HG03060 (cell line): ENCODE measurements around the gene TMEFF1.

Experiments used
- ATAC-seq: cut with Tn5 transposase; IDR thresholded peaks from one replicate; pipeline ENCODE4 v1.9.1; 2021; ENCODE audit warnings: low read depth, moderate number of reproducible peaks; ENCODE audit not compliant: unreplicated experiment

The TMEFF1 gene

GRCh38 chr9:100567856-100568255 lies 94.9 kb downstream of the TMEFF1 start:
- ATAC-seq, result no peak

GRCh38 chr9:100573655-100574260 lies 100.8 kb downstream of the TMEFF1 start:
- no peak for ATAC-seq

- ATAC-seq, result no peak
Observed at GRCh38 chr9:100575006-100575405, 102.1 kb downstream of the TMEFF1 start.

GRCh38 chr9:100575765-100576386 lies 102.9 kb downstream of the TMEFF1 start:
- no peak for ATAC-seq

- no peak for ATAC-seq
Observed at GRCh38 chr9:100577776-100578448, 105.0 kb downstream of the TMEFF1 start, which contains the start of gene CAVIN4. Gene CAVIN4, plus strand, starts transcription at chr9:100578079. Its CDS starts 65 bp downstream, at chr9:100578144.

GRCh38 chr9:100578610-100579009 lies 105.7 kb downstream of the TMEFF1 start:
- ATAC-seq, result no peak

- ATAC-seq, result no peak
Observed at GRCh38 chr9:100579665-100580064, 106.7 kb downstream of the TMEFF1 start.

GRCh38 chr9:100580257-100580656 lies 107.3 kb downstream of the TMEFF1 start:
- ATAC-seq, result no peak

GRCh38 chr9:100581081-100581480 lies 108.1 kb downstream of the TMEFF1 start:
- ATAC-seq, result no peak

- no peak for ATAC-seq
Observed at GRCh38 chr9:100581661-100582060, 108.7 kb downstream of the TMEFF1 start.

- no peak for ATAC-seq
Observed at GRCh38 chr9:100583014-100583802, 110.3 kb downstream of the TMEFF1 start.

GRCh38 chr9:100584951-100585350 lies 112.0 kb downstream of the TMEFF1 start:
- no peak for ATAC-seq

- ATAC-seq, result no peak
Observed at GRCh38 chr9:100586093-100586492, 113.1 kb downstream of the TMEFF1 start.

GRCh38 chr9:100587375-100587774 lies 114.4 kb downstream of the TMEFF1 start:
- ATAC-seq, result no peak

- ATAC-seq, result no peak
Observed at GRCh38 chr9:100589582-100589981, 116.6 kb downstream of the TMEFF1 start.

- ATAC-seq, result no peak
Observed at GRCh38 chr9:100590481-100590880, 117.5 kb downstream of the TMEFF1 start.

GRCh38 chr9:100591139-100591538 lies 118.2 kb downstream of the TMEFF1 start:
- no peak for ATAC-seq

GRCh38 chr9:100591639-100592412 lies 118.9 kb downstream of the TMEFF1 start:
- no peak for ATAC-seq

- ATAC-seq, result no peak
Observed at GRCh38 chr9:100595391-100596199, 122.6 kb downstream of the TMEFF1 start.
